SK-MEL-5 (cell line): ENCODE data around the gene ZNF410. TPM values are rescaled to one million over a fixed set of nuclear protein-coding genes. Genes with fewer than 3 reads are reported as not detected.
"Not testable (repeated sequence)": the region's sequence is repeated elsewhere in the genome, so short reads cannot be mapped to it uniquely, and the experiment has no call there.

Experiments
- DNase-seq: peaks from one replicate; pipeline ENCODE4 v3.0.0-alpha.2; 2016; ENCODE audit warnings: low read depth, low spot score
- in situ Hi-C: cut with HindIII; loops from 2 replicates; pipeline ENCODE4 v1.10.0; 2016; ENCODE audit warnings: low sequenced_read_pairs, high pct_unique_total_duplicates, low pct_unique_long_range_greater_than_20kb
- total RNA-seq: library from RNA; depleted of rRNA; stranded (reverse); fragments of >200 nt; shearing (Covaris generic); gene quantifications from 2 replicates; pipeline ENCODE4 v1.2.3, GENCODE V29; 2014

ZNF410 gene
- total RNA-seq, 1 experiment from 2014 or later = 69.7 TPM

DNA sequence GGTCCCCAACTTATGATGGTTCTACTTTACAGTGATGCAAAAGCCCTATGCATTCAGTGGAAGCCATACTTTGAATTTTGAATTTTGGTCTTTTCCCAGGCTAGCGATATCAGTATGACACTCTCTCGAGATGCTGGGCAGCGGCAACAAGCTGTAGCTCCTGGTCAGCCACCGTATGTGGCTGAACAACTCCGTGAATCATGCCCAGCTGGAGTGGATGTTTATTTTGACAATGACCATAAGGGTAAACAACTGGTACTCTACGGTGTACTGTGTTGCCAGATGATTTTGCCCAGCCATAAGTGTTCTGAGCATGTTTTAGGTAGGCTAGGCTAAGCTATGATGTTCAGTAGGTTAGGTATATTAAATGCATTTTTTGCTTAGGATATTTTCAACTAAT lies 8.2 kb upstream of the ZNF410 start:
- in situ Hi-C loops = no loop called here
- no peak for DNase-seq

DNA sequence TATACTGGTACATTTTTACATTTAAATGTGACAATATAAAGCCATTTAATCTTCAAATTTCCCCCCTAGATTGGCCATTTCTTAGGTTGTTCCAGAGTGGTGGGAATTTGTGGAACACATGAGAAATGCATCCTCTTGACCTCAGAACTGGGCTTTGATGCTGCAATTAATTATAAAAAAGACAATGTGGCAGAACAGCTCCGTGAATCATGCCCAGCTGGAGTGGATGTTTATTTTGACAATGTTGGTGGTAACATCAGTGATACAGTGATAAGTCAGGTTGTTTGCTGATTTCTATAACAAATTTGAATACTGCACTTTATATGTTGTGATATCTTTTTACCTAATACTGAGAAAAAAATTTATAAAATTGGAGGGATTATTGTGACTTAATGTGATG lies 7.6 kb upstream of the ZNF410 start:
- DNase-seq = no peak
- in situ Hi-C loops = no loop called here

DNA sequence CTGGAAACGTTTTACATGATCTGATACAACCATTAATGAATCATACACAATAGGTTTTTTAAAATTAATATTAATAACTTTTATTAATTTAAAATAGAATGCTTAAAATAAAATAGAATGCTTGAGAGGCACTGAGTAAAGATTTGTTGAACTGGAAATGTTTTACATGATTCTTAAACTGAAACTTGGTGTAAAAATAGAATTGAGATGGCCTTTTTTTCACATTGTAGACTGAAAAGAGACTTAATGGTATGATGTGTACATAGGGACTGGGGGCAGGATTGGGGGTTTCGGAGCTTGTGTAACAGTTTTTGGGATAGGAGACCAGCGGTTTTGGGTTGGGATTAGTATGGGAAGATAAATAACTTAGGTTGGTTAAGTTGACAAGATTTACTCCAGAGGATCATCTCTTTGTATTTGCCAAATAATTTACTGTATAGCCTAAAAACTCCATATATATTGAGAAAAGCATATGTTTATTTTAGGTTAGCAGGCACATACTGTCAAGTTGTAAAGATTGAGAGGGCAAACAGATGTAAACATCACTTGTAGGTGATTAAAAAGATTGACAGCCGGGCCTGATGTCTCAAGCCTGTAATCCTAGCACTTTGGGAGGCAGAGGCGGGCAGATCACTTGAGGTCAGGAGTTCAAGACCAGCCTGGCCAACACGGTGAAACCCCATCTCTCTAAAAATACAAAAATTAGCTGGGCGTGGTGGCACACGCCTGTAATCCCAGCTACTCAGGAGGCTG lies 2.0 kb upstream of the ZNF410 start:
- no peak for DNase-seq
- in situ Hi-C loops = no loop called here

GRCh38 chr14:73887318-73887616 lies 608 bp downstream of the ZNF410 start:
- in situ Hi-C loops = no loop called here
- no peak for DNase-seq

DNA sequence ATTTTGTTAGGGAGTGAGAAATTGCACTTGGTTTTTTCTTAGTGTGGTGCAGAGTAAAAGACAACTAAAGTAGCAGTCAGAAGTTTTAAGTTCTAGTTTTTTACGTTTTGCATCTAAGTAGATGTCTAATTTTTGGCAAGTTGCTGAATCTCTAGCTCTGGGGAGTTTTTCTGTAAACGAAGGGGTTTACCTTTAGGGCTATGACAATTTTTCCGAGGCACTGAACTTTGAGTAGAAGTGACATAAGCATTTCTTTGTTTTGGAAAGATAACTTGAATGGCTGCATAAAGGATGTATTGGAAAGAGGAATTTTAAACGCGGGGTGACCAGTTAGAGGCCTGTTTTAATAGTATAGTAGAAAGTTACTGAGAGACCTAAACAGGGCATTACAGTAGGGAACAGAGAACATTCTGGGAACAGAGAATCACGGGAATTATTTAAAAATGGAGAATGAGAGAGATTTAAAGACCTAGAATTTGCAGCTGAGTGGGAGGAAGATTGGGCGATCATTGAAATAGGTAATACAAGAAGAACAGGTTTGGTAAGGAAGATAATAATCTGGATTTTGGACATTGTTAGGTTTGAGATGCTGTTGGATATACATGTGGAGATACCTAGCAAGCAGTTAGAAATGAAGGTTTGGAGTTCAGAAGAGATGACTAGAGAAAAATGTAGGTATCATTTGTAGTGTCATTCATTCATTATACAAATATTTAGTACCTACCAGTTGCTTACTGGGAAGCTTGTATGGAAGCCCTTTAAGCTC lies 1.2 kb downstream of the ZNF410 start:
- in situ Hi-C loops = no loop called here
- DNase-seq = no peak

GRCh38 chr14:73888460-73888725 lies 1.7 kb downstream of the ZNF410 start:
- in situ Hi-C loops = no loop called here
- DNase-seq = no peak

GRCh38 chr14:73888971-73889370 lies 2.3 kb downstream of the ZNF410 start:
- in situ Hi-C loops = no loop called here
- DNase-seq = peak; percentile 22

DNA sequence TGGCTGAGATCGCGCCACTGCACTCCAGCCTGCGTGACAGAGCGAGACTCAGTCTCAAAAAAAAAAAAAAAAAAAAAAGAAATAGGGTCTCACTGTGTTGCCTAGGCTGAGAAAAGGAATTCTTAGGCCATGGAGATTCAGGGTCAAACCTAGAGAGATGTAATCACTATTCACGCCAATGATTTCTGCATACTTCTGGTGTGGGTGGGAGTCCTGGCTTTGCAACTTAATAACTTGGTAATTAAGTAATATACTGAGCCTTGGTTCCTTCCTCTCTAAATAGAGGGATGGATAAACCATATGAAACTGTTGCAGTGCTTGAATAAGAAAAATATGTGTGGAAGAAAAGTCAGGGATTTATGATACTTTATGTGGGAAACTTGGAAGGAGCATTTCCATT lies 2.7 kb downstream of the ZNF410 start:
- in situ Hi-C loops = no loop called here
- no peak for DNase-seq

GRCh38 chr14:73894180-73894687 lies 7.6 kb downstream of the ZNF410 start:
- in situ Hi-C loops, DNase-seq: not testable (repeated sequence)

- in situ Hi-C loops = no loop called here
- DNase-seq = no peak
Measured at GRCh38 chr14:73895939-73896338, 9.3 kb downstream of the ZNF410 start.

DNA sequence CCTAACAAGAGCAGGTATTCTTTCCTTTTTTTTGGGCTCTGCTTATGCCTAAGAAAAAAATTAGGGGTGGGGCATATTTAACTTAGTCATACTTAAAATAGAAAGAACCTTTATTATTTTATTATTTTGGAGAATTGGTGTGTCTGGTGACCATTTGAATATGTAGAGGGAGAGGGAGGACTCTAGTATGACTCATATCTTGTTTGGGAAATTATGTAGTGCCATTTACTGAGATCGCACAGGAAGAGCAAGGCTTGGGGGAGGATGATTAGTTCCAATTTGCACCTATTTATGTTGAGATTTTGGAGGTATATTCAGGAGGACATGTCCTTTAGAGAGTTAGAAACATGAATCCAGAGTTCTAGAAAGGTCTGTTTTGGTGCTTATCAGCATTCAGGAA lies 9.9 kb downstream of the ZNF410 start:
- in situ Hi-C loops = no loop called here
- no peak for DNase-seq

DNA sequence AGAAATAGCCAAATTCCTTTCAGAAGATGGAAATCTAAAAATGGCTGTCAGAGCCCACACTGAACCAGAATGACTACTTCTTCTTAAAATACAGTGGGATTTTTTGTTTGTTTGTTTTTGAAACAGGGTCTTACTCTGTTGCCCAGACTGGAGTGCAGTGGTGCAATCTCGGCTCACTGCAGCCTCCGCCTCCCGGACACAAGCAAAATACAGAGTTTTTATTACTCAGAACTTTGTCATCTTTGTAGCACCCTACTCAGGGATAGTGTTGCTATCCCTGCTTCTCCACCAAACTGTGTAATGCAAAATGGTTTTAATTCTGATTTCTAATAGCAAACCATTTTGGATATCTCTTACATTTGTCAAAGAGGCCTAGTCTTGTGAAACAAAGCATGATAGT lies 16.4 kb downstream of the ZNF410 start:
- in situ Hi-C loops = no loop called here
- DNase-seq = no peak

GRCh38 chr14:73909681-73910080 lies 23.0 kb downstream of the ZNF410 start:
- DNase-seq = no peak
- in situ Hi-C loops = no loop called here

GRCh38 chr14:73913256-73913655 lies 26.6 kb downstream of the ZNF410 start:
- in situ Hi-C loops = no loop called here
- DNase-seq = no peak

- in situ Hi-C loops = no loop called here
Measured at GRCh38 chr14:73916324-73916723, 29.7 kb downstream of the ZNF410 start.

DNA sequence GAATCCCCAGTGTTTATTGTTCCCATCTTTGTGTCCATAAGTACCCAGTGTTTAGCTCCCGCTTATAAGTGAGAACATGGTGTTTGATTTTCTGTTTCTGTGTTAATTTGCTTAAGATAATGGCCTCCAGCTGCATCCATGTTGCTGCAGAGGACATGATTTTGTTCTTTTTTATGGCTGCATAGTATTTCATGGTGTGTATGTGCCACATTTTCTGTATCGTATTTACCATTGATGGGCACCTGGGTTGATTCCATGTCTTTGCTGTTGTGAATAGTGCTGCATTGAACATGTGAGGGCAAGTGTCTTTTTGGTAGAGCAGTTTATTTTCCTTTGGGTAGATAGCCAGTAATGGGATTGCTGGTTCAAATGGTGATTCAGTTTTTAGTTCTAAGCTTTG lies 32.8 kb downstream of the ZNF410 start:
- in situ Hi-C loops, DNase-seq: not testable (repeated sequence)

More at GRCh38 chr14:73916324-73916723, 29.7 kb downstream of the ZNF410 start:
- DNase-seq = no peak

DNA sequence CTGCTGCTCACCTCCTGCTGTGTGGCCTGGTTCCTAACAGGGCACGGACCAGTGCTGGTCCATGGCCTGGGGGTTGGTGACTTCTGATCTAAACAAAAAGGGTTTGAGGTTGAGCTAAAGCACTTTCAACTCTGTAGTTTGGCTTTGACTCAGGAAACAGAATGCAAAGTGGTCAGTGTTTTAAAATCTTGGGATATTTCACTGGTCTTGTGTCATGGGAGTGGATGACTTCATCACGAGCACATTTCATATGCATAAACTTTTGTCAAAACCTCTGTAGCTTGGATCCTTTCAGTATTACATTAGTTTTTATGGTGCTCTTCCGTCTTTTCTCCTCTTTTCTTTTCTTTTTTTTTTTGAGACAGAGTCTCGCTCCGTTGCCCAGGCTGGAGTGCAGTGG lies 37.7 kb downstream of the ZNF410 start:
- DNase-seq = no peak
- in situ Hi-C loops = no loop called here

GRCh38 chr14:73935666-73936065 lies 49.0 kb downstream of the ZNF410 start:
- in situ Hi-C loops = no loop called here
- peak; percentile 34 for DNase-seq

DNA sequence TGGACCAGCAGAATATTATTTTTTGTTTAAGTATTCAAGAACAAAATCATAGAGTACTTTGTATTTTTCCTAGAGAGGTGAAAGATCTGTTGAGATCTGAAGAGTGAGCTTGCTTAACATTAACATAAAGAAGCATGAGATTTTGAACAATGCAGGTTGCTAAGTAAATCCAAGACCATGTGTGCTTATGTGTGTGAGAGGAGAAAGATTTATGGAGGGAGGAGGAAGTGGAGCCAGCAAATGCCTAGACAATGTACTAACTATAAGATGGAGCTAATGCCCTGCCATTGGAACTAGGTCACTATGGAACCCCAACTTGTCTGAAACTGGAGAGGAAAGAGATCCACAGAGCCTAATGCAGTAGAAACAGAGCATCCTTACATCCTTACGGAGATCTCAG lies 49.9 kb downstream of the ZNF410 start:
- DNase-seq = no peak
- in situ Hi-C loops = no loop called here
